H7 (cell line): Measurements from ENCODE around the gene IFI16. TPM values are rescaled to one million over a fixed set of nuclear protein-coding genes. Genes with fewer than 3 reads are reported as not detected.
"Not testable (repeated sequence)": the region's sequence is repeated elsewhere in the genome, so short reads cannot be mapped to it uniquely, and the experiment has no call there.

Experiments
- DNase-seq: peaks from one replicate; pipeline ENCODE4 v3.0.0; 2012
- H3K27me3 ChIP-seq: 2 replicates; pipeline ENCODE4 v1.6.0; 2011; ENCODE audit warnings: mild to moderate bottlenecking, low read length; ENCODE audit not compliant: control insufficient read depth, insufficient read depth
- H3K36me3 ChIP-seq: replicated peaks from 2 replicates; pipeline ENCODE4 v1.5.1; 2011; ENCODE audit warnings: low read length; ENCODE audit not compliant: control insufficient read depth, insufficient read depth
- H3K4me3 ChIP-seq: 2 replicates; pipeline ENCODE4 v1.5.1; 2011; ENCODE audit warnings: low read depth, mild to moderate bottlenecking, control low read depth, low read length, moderate library complexity; ENCODE audit not compliant: insufficient read depth
- total RNA-seq: library from RNA; depleted of rRNA; stranded (reverse); fragments of >200 nt; shearing (Covaris generic); gene quantifications from 2 replicates; pipeline ENCODE4 v1.2.3, GENCODE V29; 2014

Gene IFI16
- total RNA-seq, 1 experiment from 2014 or later, result 1.1 TPM

DNA sequence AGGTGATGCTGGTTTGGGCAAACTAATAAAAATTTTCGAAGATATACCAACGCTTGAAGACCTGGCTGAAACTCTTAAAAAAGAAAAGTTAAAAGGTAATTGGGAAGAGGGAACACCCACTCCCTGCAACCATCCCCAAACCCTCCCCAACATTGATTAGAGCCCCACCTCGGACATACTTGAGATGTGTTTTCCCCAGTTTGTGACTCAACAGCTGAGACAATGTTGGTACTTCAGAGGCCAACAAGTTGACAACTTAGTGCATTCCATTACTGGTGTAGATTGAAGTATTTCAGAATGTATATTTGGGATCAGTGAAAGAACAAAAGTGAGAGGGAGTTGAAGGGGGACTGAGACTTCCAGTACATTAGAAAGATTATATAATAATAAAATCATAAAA, 5.1 kb downstream of the IFI16 start:
- H3K36me3 ChIP-seq, result no peaks in the 10 kb centered on the region
- no peaks in the 10 kb centered on the region; the same call in 1 of the 2 replicates for H3K27me3 ChIP-seq
- H3K4me3 ChIP-seq, result no peak overlapping the region
- no peak for DNase-seq

DNA sequence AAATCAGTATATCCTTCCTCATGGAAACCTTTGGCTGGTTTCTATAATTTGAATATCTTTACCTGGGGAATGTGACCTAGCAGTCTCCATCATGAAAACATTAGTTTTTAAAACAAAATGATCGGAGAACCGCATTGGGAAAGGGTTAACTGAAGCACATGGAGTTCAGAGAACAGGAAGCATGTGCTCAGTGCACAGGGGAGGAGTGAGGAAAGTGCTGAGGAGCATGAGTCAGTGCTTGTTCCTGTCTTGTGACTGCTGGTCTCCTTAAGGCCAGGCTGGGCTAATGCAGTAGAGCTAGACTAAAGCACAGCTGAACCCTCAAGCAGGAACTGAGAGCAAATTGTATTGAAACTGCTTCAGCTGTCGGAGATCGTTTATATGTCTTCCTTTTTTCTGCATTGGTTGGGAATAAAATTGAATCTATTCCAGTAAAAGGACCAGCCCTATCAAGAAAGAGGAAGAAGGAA, 5.8 kb downstream of the IFI16 start:
- DNase-seq, result no peak
- Histone ChIP-seq H3K27me3 (no peaks in the 10 kb centered on the region; the same call in 1 of the 2 replicates), H3K36me3 (no peaks in the 10 kb centered on the region), H3K4me3 (no peak overlapping the region)

DNA sequence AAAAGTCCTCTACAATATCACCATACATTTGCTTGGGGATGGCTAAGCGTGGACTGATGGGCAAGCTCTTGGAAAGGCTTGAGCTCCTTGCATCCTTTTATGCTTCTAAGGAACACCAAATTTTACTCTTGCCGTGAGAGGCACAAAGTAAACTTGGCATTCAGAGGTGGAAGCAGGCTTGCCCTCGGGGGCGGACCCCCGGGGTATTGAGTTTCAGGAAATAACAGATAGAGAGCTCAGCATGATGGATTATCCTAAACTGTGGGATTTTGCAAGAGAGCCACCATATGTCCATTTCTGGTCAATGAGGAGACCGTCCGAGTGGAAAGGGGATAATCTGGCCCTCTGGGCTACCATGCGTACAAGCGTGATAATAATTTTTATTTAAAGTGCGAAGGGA, 14.0 kb downstream of the IFI16 start:
- no peaks in the 10 kb centered on the region for H3K36me3 ChIP-seq
- no peaks in the 10 kb centered on the region for H3K27me3 ChIP-seq
- H3K4me3 ChIP-seq, result no peak overlapping the region
- DNase-seq, result peak; percentile 37

DNA sequence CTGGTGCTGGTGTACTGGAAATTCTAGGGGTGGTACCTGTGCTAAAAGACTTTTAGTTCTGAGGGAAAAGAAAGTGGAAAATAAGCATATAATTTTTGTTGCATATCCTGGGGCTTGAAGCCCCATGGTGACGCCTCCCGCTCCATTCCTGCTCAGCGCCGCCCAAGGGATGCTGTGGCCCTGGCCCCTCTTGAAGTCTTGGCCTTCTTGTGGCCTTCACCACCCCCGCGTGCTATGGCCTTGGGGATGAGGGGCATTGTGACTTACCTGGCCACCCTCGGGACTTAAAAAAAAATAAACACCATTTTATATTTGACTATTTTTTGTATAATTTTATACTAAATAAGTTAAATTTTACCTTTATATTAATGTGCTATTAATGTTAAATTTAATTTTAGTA, 15.3 kb downstream of the IFI16 start:
- Histone ChIP-seq H3K36me3 (no peaks in the 10 kb centered on the region), H3K27me3 (no peaks in the 10 kb centered on the region), H3K4me3 (no peak overlapping the region)
- no peak for DNase-seq

DNA sequence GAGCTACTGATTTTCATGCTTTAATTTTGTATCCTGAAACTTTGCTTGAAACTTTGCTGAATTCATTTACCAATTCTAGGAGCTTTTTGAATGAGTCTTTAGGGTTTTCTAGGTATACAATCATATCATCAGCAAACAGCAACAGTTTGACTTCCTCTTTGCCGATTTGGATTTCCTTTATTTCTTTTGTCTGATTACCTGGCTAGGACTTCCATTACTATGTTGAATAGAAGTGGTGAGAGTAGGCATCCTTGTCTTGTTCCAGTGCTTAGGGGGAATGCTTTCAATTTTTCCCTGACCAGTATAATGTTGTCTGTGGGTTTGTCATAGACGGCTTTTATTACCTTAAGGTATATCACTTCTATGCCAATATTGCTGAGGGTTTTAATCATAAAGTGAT, 17.1 kb downstream of the IFI16 start:
- H3K27me3 ChIP-seq, DNase-seq, H3K36me3 ChIP-seq, H3K4me3 ChIP-seq: not testable (repeated sequence)

DNA sequence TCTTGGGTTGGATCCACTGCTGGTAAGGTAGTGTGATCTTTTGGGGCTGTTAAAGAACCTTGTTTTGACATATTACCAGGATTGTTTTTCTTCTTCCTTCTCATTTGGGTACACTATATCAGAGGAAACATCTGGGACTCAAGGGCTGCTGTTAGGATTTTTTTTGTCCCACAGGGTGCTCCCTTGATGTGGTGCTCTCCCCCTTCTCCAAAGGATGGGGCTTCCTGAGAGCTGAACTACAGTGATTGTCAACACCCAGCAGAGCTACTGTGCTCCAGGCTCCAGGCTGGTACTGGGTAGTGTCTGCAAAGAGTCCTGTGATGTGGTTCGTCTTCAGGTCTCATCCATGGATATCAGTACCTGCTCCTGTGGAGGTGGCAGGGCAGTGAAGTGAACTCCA, 20.6 kb downstream of the IFI16 start:
- Histone ChIP-seq H3K27me3 (no peaks in the 10 kb centered on the region), H3K4me3 (no peak overlapping the region), H3K36me3 (no peaks in the 10 kb centered on the region)
- no peak for DNase-seq

DNA sequence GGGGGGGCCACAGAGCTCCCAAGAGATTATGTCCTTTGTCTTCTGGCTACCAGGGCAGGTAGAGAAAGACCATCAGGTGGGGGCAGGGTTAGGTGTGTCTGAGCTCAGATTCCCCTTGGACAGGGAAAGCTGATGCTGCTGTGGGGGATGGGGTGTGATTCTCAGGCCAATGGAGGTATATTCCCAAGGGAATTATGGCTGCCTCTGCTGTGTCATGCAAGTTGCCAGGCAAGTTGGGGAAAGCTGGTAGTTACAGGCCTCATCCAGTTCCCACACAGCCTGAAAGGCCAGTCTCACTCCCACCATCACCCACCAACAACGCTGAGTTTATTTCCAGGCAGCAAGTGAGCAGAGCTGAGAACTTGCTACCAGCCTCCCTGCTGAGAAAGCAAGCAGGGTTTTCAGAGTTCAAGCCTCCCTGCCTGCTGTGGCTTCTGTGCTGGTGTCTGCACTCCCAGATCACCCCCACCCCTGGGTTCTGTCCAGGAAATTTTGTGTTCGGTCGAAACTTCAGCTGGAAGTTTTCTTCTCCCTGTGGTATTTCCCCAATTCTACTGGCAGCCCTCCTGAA, 21.3 kb downstream of the IFI16 start:
- H3K36me3 ChIP-seq, result no peaks in the 10 kb centered on the region
- no peak overlapping the region for H3K4me3 ChIP-seq
- H3K27me3 ChIP-seq, result no peaks in the 10 kb centered on the region
- DNase-seq, result no peak

DNA sequence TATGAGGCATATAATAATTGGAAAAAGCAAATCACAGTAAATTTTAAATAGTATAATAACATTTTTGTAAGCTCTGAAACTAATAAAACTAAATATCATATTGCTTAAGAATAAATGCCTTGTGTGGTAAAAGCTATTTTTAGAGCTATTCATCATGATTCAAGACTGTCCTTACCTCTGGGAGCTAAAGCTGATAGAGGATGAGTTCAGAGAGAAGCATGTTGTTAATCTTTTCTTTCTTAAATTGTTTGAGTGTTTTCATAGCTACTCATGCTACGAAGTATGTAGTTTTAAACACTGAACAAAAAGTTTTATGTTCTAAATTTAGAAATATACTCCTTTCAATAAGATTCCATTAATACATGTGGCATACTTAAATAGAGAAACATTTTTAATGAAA, 30.5 kb downstream of the IFI16 start:
- H3K4me3 ChIP-seq, result no peak overlapping the region
- no peaks in the 10 kb centered on the region for H3K36me3 ChIP-seq
- no peak for DNase-seq
- H3K27me3 ChIP-seq, result no peaks in the 10 kb centered on the region

DNA sequence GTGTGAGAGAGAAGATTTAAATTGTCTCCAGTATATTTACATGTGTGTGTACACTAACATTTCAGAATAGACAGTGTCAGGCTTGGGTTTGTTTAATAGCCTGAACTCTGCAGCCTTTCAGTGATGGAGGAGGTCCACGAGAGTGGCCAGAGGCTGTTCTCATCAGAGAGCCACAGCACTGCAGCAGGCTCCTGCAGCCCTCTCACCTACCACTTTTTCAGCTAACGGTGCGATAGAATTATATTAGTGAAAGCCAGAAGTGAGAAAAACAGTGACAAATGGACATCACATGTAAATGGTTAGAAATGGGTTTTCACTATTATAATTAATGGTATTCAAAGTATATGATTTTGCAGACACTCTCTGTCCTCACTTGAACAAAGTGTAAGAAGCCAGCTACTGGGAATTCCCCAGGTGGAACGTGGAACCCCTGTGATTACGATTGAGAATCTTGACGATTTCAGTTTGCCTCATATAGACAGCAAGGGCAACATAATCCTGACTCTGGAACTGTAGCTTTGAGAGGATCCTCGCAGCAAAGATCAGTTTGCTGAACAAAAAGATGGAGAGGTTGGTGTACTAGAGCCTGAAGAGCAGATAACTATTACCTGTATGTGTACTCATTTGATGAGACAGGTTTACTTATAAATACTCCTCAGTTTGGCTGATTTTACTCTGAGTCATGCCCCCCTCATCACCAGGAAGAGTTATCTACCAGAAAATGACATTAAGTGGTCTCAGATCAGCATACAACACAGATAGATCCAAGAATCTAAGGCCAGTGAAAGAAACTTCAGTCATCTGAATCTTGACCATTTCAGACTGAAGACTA, 31.4 kb downstream of the IFI16 start:
- no peak for DNase-seq
- Histone ChIP-seq H3K27me3 (no peaks in the 10 kb centered on the region), H3K36me3 (no peaks in the 10 kb centered on the region), H3K4me3 (no peak overlapping the region)

DNA sequence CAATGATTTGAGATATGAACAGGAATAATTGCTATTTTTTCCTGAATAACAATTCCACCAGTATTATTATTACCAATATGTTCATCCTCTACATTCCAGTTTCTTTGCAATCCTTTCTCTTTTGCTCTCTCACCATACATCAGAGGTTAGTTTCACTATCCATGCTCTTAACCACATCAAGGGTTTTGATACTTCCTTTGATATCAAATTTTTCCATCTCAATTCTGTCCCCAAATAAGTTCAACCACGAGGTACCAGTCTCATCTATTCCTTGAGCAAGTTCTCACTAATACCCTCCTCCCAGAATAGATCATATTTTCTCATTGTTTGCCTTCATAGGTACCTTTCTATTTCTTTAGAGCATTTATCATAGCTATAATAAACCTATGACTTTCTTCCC, 36.8 kb downstream of the IFI16 start:
- DNase-seq, H3K4me3 ChIP-seq, H3K27me3 ChIP-seq, H3K36me3 ChIP-seq: not testable (repeated sequence)

DNA sequence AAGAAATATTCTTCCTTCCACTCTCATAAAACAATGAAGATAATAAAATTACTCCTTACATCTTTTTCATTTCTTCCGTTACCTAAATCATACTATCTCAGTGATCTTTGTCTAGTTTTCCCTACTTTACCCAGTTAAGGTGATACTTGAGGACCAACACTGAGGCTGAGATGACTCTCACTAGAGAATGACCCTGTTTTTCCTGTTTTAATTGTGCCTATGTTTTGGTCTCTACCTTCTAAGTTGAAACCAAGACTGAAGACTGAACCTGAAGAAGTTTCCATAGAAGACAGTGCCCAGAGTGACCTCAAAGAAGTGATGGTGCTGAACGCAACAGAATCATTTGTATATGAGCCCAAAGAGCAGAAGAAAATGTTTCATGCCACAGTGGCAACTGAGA, 41.7 kb downstream of the IFI16 start:
- H3K36me3 ChIP-seq, result no peaks in the 10 kb centered on the region
- no peak overlapping the region for H3K4me3 ChIP-seq
- DNase-seq, result no peak
- no peaks in the 10 kb centered on the region for H3K27me3 ChIP-seq

DNA sequence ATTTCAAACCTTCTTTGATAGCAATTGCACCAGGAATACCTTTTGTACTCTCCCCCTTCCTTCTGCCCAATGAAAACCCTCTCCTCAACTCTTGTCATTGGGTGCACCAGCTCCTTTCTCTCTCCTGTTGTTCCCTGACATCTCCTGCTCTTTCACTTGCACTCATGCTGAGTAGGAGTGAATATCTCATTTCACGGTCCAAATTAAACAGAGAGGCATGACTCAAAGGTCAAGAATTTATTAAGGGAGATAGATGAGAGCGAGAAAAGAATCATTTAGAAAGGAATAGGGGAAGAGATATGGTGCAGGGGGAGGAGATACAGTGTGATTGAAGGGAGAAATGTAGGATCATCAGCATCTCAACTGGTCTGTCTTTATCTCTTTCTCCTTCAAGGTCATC, 44.7 kb downstream of the IFI16 start:
- H3K27me3 ChIP-seq, result no peaks in the 10 kb centered on the region
- no peaks in the 10 kb centered on the region for H3K36me3 ChIP-seq
- H3K4me3 ChIP-seq, result no peak overlapping the region
- DNase-seq, result no peak

DNA sequence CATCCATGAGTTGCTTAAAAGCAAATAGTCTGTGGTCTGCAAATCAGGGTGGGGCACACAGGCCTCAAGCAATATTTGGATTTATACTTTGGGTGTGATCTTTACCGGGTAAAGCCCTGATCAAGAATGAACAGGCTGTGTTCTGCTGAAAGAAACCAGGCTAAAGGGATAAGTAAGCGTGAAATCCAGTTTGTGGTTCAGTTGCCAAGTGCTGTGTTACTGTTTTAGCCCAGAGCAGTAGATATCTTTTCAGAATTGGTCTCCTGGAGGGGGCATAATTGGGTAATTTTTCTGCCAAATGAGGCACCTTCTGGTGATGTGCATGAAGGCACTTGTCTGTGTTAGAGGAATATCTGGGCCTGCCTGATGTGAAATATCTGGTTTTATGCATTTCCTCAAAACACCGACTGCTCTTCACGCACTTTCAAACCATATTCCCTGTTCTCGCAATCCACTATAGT, 45.5 kb downstream of the IFI16 start:
- no peaks in the 10 kb centered on the region for H3K27me3 ChIP-seq
- DNase-seq, result no peak
- H3K36me3 ChIP-seq, result no peaks in the 10 kb centered on the region
- H3K4me3 ChIP-seq, result no peak overlapping the region

DNA sequence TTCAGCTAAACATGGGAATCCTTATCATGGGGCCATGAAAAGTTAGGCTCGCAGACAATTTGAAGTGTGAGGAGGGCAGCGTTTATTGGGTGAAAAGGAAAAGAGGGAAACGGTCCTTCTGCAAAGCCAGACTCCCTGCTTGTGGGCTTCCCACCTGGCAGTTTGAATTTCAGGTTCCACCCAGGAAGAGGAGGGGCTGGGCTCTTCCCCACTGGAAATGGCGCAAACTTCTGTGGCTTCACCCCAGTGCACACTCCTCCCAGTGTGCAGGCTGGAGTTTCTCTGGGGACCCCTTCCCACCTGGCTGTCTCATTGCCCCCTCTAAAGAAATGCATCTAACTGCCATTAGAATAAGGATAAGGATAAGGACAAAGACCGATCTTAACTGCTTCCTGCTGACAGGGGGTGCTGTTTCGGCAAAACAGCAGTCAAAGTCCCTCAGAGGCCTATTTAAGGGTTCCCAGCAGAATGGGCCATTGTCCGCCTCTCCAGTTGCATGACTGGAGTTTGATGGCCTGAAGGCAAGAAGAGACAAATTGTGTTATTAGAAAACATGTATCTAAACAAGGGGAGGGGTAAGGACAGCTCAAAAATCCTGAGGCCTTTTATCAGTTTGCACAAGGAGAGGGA, 46.5 kb downstream of the IFI16 start:
- Histone ChIP-seq H3K36me3 (no peaks in the 10 kb centered on the region), H3K4me3 (no peak overlapping the region), H3K27me3 (no peaks in the 10 kb centered on the region)
- DNase-seq, result peak; percentile 26

DNA sequence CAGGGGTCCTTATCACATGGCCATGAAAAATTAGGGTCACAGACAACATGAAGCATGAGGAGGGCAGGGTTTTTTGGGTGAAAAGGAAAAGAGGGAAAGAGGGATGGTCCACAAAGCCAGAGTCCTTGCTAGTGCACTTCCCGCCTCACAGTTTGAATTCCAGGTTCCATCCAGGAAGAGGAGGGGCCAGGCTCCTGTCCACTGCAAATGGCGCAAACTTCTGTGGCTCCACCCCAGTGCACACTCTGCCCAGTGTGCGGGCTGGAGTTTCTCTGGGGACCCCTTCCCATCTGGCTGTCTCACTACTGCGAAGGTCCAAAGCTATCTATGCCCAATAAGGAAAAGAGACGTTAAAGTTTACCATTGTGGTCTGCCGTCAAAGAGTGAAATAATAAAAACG, 49.0 kb downstream of the IFI16 start:
- no peak overlapping the region for H3K4me3 ChIP-seq
- DNase-seq, result no peak
- H3K36me3 ChIP-seq, result no peaks in the 10 kb centered on the region
- no peaks in the 10 kb centered on the region for H3K27me3 ChIP-seq
